WERI-Rb-1 (cell line): ENCODE results near the gene COLQ.

Experiments
- DNase-seq: peaks from one replicate; pipeline ENCODE4 v3.0.0-alpha.2; 2020
- H3K27ac ChIP-seq: fragments of 250-450 bp; sonication (Bioruptor Pico); 2 replicates; pipeline ENCODE4 v1.5.1; 2020; ENCODE audit warnings: mild to moderate bottlenecking, moderate library complexity
- H3K27me3 ChIP-seq: fragments of 250-450 bp; sonication (Bioruptor Pico); 2 replicates; pipeline ENCODE4 v1.5.1; 2021; ENCODE audit warnings: mild to moderate bottlenecking, low read depth, moderate library complexity; ENCODE audit not compliant: insufficient read depth, severe bottlenecking
- H3K36me3 ChIP-seq: fragments of 250-450 bp; sonication (Bioruptor Pico); 2 replicates; pipeline ENCODE4 v1.5.1; 2020; ENCODE audit warnings: mild to moderate bottlenecking, moderate library complexity
- H3K4me3 ChIP-seq: 2 replicates; pipeline ENCODE4 v1.5.1; 2011; ENCODE audit warnings: low read depth, mild to moderate bottlenecking, control low read depth, low read length
- H3K9me3 ChIP-seq: fragments of 250-450 bp; sonication (Bioruptor Pico); 2 replicates; pipeline ENCODE4 v1.5.1; 2021; ENCODE audit warnings: mild to moderate bottlenecking, moderate library complexity; ENCODE audit not compliant: severe bottlenecking
- TF ChIP-seq, protein P1 (sequence below): IDR thresholded peaks from 2 replicates; pipeline ENCODE4 v1.5.1; 2011; ENCODE audit warnings: low read depth, mild to moderate bottlenecking, control low read depth, inconsistent platforms, low read length

Gene COLQ

GRCh38 chr3:15440891-15441290 is 80.6 kb downstream of the COLQ start:
- no peaks in the 10 kb centered on the region for H3K9me3 ChIP-seq
- peaks cover 49% of the 10 kb centered on the region for H3K36me3 ChIP-seq
- H3K4me3 ChIP-seq, result no peak overlapping the region
- no peaks in the 10 kb centered on the region for H3K27me3 ChIP-seq
- DNase-seq, result no peak
- TF ChIP-seq, protein P1, sequence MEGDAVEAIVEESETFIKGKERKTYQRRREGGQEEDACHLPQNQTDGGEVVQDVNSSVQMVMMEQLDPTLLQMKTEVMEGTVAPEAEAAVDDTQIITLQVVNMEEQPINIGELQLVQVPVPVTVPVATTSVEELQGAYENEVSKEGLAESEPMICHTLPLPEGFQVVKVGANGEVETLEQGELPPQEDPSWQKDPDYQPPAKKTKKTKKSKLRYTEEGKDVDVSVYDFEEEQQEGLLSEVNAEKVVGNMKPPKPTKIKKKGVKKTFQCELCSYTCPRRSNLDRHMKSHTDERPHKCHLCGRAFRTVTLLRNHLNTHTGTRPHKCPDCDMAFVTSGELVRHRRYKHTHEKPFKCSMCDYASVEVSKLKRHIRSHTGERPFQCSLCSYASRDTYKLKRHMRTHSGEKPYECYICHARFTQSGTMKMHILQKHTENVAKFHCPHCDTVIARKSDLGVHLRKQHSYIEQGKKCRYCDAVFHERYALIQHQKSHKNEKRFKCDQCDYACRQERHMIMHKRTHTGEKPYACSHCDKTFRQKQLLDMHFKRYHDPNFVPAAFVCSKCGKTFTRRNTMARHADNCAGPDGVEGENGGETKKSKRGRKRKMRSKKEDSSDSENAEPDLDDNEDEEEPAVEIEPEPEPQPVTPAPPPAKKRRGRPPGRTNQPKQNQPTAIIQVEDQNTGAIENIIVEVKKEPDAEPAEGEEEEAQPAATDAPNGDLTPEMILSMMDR, result no peak
- no peak overlapping the region for H3K27ac ChIP-seq

DNA sequence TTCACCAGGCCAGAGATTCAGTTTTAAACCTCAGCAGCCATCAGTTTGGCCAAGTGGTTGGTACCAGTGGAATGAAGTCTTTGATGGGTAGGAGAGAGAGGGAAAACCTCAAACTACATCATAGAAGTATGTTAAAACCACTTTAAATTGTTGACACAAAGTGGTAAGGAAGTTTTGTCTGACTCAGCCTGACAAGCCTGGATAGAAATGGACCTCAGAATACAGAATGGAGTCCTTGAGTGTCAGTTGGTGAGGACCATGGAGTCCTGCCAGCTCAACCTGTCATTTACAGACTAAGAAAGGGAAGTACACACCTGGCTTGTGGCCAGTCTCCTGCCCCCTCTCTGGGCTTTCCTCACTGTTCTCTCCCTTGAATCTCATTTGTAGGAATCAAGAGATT is 82.0 kb downstream of the COLQ start:
- TF ChIP-seq, protein P1, result no peak
- Histone ChIP-seq H3K4me3 (no peak overlapping the region), H3K36me3 (peaks cover 63% of the 10 kb centered on the region), H3K9me3 (no peaks in the 10 kb centered on the region), H3K27ac (no peak overlapping the region), H3K27me3 (no peaks in the 10 kb centered on the region)
- no peak for DNase-seq

DNA sequence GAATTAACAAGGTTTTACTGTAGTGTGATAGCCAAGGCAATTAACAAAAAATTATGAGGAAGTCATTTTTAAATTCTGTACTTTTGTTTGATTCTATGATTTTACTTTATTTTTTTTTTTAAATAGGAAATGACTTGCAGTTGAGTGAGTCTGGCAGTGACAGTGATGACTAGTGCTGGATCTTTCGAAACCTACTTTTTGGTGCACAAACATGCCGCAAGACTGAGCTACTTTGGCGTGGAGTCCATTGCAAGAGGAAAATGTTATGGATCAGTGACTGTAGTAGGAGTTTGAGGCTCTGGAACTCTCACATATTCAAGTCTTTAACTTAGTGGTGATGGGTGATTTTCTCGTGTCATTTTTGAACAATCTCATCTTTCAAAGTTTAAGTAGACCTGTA is 82.5 kb downstream of the COLQ start:
- H3K36me3 ChIP-seq, result peaks cover 68% of the 10 kb centered on the region
- no peak overlapping the region for H3K4me3 ChIP-seq
- DNase-seq, result no peak
- no peaks in the 10 kb centered on the region for H3K27me3 ChIP-seq
- H3K9me3 ChIP-seq, result no peaks in the 10 kb centered on the region
- TF ChIP-seq, protein P1, result no peak
- no peak overlapping the region for H3K27ac ChIP-seq

DNA sequence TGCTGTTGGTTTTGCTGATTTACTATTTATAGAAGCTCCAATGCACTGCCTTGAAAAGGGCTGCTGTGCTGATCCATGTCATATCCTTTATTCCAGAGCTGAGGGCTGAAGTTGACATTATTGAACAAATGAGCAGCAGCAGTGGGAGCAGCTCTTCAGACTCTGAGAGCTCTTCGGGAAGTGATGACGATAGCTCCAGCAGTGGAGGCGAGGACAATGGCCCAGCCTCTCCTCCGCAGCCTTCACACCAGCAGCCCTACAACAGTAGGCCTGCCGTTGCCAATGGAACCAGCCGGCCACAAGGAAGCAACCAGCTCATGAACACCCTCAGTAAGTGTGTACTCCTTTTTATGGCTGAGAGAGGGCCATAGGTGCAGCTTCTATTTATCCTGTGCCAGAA is 85.3 kb downstream of the COLQ start:
- Histone ChIP-seq H3K9me3 (no peaks in the 10 kb centered on the region), H3K4me3 (no peak overlapping the region), H3K27ac (no peak overlapping the region), H3K27me3 (no peaks in the 10 kb centered on the region), H3K36me3 (peaks cover 89% of the 10 kb centered on the region)
- TF ChIP-seq, protein P1, result no peak
- DNase-seq, result no peak

- TF ChIP-seq, protein P1, result no peak
- no peak overlapping the region for H3K27ac ChIP-seq
- DNase-seq, result no peak
- no peak overlapping the region for H3K4me3 ChIP-seq
- H3K27me3 ChIP-seq, result no peaks in the 10 kb centered on the region
- H3K36me3 ChIP-seq, result peaks cover 85% of the 10 kb centered on the region
- no peaks in the 10 kb centered on the region for H3K9me3 ChIP-seq
Observed at GRCh38 chr3:15434756-15435155, 86.8 kb downstream of the COLQ start.

DNA sequence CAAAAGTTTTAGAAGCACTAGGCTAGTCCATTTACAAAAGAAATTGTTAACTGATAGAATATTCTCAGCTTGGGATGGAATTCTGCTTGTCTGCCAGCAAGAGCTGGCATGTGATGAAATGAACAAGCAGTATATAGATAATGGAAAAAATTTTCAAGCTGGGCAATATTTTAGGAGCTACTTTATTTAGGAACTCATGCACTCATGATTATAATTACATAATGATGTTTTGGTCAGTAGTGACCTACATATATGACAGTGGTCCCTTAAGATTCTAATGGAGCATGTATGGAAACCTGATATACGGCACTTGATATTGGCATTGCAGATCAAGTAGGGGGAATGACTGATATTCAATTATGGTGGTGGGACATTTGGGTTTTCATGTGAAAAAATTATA is 88.0 kb downstream of the COLQ start:
- DNase-seq, result no peak
- no peak overlapping the region for H3K27ac ChIP-seq
- no peak overlapping the region for H3K4me3 ChIP-seq
- no peaks in the 10 kb centered on the region for H3K9me3 ChIP-seq
- no peaks in the 10 kb centered on the region for H3K27me3 ChIP-seq
- H3K36me3 ChIP-seq, result peaks cover 74% of the 10 kb centered on the region
- TF ChIP-seq, protein P1, result no peak
